Measurements from ENCODE around the gene PITPNC1. TPM values are rescaled to one million over a fixed set of nuclear protein-coding genes. Genes with fewer than 3 reads are reported as not detected.
A peak's percentile ranks its signal among the peaks of the same experiment; 100 is the strongest.
"Not testable (repeated sequence)": the region's sequence is repeated elsewhere in the genome, so short reads cannot be mapped to it uniquely, and the experiment has no call there.

PITPNC1 gene
- total RNA-seq, 1 donor from 2014 or later = 13.0 TPM

DNA sequence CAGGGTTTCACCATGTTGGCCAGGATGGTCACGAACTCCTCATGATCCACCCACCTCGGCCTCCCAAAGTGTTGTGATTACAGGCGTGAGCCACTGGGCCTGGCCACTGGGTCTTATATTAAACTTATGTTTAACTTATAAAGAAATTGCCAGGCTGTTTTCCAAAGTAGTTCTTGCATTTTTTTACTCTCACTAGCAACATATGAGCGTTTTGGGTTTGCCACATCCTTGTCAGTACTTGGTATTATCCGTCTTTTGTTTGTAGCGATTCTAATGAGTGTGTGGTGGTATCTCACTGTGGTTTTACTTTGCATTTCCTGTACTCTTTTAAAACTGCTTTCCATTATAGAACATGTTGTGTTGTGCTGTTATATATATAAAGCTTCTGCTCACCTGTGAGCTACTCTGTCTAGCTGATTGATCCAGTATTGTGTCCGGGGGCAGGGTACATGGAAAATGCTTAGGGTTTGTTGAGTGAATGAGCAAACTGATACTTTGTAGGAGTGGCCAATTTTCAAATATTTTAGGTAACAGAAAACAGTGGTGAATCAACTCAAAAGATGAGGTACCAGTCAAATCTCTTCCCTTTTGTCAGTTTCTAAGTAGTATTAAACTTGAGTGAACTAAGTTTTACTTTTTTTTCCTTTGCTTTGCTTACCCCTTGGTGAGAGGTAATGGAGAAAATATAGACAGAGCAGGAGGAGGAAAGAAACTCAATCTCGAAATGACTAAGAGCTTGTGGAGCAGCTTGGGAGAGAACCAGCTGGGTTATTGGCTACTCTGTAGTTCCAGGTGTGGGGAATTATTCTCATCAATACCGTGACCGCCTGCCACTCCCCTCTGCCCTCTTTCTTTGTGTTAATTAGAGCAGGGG lies 75.8 kb downstream of the PITPNC1 start:
- no peak for DNase-seq (ENCODE audit: extremely low read depth, low read depth, low spot score)

DNA sequence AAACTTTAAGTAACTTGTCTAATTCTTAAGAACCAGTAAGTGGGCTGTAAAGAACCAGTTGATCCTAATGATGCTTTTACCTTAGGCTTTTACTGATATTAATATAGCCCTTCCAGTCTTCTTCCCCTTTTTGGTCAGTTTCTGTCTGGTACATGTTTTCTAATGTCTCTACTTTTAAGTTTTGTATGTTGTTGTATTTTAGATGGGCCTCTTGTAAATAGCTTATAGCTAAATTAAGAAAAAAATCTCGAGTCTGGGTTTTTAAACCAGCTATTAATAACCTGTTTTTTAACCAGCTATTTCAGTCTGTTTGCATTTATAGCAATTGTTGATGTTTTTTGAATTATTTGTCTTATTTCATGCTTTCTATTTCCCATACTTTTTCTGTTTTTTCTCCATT lies 79.0 kb downstream of the PITPNC1 start:
- no peak for DNase-seq (ENCODE audit: extremely low read depth, low read depth, low spot score)

DNA sequence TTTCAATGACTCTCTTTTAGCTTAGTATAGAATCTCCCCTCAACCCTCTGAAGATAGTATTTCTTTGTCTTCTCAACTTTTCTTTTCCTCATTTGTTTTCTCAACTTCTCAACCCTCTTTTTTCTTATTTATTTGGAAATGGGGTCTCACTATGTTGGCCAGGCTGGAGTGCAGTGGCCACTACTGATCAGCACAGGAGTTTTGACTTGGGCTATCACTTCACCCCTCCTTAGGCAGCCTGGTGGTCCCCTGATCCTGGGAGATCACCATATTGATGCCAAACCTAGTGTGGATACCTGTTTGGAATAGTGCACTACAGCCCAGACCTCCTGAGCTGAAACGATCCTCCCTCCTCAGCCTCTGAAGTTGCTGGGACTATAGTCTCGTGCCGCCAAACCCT lies 79.8 kb downstream of the PITPNC1 start:
- DNase-seq (ENCODE audit: extremely low read depth, low read depth, low spot score) = no peak

DNA sequence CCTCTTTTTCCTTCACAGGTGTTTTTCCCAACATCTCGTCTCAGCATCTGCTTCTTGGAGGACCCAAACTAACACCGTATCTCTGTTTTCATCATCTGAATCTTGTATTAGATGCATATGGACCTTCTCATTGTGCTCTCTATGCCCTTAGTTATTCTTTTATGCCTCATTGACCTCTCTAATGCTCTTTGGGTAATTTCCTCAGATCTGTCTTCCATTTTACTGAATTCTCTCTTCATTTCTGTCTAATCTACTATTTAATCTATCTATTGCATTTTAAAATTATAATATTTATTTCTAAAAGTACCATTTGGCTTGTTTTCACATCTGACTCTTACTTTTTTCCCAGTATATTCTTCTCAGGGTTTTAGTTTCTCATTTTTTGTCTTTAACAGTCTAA lies 81.1 kb downstream of the PITPNC1 start:
- DNase-seq (ENCODE audit: extremely low read depth, low read depth, low spot score) = no peak

DNA sequence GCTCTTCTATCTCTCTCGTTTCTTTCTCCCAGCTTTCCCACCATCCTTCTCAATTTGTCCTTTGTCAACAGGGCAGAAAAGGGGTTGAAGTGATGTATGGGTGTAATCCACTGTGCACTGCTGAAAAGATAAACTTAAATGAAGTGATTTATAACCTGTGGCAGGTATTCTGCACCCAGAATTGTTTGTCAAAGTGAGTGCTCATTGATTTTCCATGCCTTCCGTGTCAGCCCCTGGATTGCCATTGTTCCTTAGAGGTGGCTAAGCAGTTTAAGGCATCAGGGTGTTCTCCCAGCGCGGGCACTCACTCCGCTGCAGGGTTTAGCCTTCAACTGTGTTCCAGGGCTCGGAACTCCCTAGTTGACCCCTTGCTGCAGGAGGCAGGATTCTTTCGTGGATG lies 82.9 kb downstream of the PITPNC1 start:
- DNase-seq (ENCODE audit: extremely low read depth, low read depth, low spot score) = no peak

DNA sequence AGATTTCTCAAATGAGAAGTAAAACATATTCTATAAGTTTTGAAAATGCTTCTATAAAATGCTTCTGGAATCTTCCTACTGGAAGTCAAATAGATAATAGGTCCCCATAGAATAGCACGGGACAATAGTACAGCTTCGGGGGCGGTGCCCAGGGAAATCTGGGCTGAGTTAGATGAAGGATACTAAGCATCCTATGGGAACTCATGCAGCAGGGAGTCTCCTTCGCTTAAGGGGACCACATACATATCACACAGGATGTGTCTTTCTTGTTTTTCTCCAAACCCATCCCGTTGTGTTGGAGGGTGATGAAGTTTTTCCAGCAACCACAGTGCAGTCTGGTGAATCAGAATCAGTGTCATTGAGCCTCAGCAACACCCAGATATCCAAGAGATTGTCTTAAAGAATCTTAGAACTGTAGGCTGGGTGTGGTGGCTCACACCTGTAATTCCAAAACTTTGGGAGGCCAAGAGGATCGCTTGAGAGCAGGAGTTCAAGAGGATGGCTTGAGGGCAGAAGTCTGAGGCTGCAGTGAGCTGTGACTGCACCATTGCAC lies 84.2 kb downstream of the PITPNC1 start:
- DNase-seq (ENCODE audit: extremely low read depth, low read depth, low spot score) = no peak

DNA sequence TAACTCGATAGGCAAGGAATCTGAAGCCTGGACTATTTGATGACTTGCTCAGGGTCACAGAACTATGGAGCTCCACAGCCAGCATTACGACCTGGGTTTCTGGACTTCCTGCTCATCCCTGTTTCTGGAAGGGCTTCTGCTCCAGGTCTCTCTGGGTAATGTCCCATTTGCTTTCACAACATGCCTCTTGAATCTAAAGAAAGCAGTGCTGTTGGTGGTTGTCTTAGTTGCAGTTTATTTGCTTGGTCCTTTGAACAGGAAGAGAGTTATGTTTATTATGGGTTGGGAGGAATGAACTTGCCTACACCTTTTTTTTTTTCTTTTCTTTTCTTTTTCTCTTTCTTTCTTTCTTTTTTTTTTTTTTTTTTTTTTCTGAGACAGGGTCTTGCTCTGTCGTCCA lies 84.8 kb downstream of the PITPNC1 start:
- no peak for DNase-seq (ENCODE audit: extremely low read depth, low read depth, low spot score)

DNA sequence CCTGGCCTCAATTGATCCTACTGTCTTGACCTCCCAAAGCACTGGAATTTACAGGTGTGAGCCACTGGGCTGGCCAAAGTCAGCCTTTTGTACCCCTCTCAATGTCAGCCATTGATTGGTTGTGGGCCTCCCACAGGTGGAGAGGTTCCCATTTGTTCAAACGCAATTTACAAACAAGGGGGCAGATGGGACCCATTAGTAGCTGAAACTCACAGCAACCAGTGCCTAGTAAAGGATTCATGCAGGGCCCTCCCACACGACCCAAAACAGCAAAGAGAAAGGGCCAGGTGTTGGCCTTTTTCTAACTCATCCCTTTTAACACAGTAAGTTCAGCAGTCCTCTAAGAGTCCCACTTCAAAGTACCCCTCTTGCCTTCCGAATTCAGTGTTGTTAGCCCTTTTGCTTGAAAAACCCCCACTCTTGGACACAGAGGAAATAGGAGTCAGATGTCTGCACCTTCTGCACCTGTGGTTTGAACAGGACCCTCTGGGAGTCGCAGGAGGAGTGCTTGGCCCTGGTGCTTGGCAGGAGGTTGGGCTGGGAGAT lies 89.2 kb downstream of the PITPNC1 start:
- DNase-seq (ENCODE audit: extremely low read depth, low read depth, low spot score) = no peak

DNA sequence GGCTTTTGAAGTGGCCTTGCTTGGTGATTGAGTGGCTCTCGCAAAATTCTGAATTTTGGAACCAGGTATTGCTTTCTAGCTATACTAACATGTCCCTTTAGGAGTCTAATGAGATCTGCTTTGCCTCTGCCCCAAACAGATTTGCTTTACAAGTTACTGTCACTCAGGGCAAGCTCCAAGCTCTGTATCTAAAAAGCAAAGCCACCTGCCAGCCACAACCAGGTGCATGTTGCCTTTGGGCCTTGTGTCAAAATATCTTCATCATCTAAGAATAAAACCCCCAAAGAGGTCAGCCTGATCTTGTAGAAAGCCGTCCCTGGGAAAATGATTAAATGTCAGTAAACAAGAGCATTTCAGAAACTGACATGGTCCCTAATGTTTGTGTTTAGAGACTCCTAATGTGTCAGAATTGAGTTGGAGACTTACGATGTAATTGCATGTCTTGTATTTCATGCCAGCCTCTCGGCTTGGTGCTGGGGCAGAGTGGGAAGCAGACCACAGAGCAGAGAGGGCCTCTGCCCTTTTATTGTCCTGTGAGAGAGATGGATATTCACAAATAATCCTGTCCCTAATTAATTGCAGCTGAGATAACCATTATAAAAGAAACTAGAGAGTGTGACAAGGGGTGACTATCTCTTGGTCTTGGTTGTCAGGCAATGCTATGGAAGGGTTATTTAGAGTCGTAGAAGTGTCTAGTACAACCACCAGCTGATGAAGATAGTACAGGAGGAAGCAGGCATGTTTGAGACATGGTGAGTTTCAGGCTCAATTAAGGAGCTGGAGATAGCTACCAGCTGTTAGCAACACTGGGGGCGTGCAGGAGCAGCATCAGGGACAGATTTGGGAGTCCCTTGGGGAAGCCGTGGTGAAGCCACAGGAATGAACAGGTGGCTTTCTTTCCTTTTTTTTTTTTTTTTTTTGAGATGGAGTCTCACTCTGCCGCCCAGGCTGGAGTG lies 90.7 kb downstream of the PITPNC1 start:
- DNase-seq (ENCODE audit: extremely low read depth, low read depth, low spot score) = no peak

DNA sequence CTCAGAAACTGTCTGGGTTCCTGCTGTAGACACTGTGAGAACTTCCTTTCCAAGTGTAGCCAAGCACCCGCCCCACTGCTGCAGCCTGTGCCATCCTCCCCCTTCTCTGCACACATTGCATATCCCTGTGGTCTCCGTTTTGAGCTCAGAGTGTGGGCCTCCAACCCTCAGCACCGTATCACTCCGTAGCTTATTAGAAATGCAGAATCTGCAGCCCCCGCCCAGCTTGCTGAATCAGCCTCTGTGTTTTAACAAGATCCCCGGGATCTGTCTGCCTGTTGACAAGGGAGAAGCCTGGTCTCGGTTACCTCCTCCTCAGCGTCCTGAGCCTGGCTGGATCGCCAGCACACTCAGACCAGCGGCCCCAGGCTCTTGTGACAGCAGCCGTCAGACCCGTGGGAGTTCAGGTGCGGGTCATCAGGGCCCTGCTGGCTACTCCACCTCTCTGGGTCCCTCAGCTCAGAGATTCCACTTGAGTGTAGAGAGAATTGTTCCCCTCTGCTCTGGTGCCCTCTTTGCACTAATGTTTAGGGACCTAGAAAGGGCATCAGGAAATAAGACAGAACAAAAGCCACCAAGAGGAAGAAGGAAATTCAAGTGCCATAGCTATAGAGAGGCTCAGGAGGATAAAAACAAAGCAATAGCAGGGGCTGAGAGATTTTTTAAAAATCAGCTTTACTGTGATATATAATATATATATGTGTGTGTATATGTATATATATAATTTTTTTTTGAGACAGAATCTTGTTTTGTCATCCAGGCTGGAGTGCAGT lies 92.3 kb downstream of the PITPNC1 start:
- DNase-seq (ENCODE audit: extremely low read depth, low read depth, low spot score) = no peak

DNA sequence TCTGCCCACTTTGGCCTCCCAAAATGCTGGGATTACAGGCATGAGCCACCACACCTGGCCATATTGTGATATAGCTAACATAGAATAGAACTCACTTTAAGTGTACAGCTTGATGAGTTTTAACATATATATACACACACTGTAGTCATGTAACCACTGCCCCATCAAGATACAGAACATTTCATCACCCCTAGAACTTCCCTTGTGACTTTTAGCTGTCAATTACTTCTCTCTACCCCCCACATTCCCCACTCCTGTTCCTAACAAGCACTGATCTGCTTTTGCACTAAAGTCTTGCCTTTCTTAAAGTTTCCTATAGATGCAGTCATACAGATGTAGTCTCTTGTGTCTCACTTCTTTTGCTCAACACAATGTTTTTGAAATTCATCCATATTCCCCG lies 93.1 kb downstream of the PITPNC1 start:
- DNase-seq (ENCODE audit: extremely low read depth, low read depth, low spot score) = no peak

DNA sequence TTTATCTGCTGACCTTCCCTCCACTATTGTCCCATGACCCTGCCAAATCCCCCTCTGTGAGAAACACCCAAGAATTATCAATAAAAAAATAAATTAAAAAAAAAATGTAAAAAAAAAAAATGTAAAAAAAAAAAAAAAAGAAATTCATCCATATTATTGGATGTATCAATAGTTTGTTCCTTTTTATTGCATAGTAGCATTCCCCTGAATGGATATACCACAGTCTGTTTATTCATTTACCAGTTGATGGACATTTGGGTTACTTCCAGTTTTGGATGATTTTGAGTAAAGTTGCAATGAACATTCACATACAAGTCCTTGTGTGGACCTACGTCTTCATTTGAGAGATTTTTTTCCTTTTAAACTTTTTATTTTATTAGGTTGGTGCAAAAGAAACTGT lies 94.0 kb downstream of the PITPNC1 start:
- DNase-seq (ENCODE audit: extremely low read depth, low read depth, low spot score) = no peak

DNA sequence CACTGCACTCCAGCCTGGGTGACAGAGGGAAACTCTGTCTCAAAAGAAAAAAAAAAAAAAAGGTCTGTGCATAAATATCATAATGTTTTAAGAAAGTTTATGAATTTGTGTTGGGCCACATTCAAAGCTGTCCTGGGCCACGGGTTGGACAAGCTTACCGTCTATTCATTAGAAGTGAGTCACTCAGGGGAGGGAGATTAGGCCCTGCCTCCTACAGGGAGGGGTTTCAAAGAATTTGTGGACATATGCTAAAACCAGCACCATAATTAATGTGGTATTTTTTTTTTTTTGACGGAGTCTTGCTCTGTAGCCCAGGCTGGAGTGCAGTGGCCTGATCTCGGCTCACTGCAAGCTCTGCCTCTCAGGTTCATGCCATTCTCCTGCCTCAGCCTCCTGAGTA lies 95.5 kb downstream of the PITPNC1 start:
- not testable (repeated sequence) for DNase-seq (ENCODE audit: extremely low read depth, low read depth, low spot score)

DNA sequence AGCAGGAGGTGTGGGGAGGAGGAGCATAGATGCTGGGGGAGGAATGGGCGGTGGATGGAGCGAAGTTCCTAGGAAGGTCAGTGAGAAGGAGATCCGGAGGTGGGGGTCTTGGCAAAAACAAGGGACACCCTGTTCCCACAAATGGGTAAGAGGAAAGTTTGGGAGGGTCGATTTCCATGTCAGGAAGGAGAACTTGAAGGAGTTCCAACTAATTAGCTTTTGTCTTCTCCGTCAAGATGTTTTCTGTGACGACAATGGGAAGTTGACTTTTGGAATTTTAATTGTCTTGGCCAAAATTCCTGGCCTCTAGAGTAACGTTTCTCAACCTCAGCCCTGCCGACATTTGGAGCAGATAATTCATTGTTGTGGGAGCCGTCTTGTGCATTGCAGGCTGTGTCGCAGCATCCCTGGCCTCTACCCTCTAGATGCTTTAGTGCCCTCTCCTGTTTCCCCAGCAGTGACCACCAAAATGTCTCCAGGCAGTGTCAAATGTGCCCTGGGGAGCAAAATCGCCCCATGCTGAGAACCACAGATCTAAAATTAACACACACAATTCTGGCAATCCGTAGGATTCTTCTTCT lies 97.1 kb downstream of the PITPNC1 start:
- DNase-seq (ENCODE audit: extremely low read depth, low read depth, low spot score) = no peak

DNA sequence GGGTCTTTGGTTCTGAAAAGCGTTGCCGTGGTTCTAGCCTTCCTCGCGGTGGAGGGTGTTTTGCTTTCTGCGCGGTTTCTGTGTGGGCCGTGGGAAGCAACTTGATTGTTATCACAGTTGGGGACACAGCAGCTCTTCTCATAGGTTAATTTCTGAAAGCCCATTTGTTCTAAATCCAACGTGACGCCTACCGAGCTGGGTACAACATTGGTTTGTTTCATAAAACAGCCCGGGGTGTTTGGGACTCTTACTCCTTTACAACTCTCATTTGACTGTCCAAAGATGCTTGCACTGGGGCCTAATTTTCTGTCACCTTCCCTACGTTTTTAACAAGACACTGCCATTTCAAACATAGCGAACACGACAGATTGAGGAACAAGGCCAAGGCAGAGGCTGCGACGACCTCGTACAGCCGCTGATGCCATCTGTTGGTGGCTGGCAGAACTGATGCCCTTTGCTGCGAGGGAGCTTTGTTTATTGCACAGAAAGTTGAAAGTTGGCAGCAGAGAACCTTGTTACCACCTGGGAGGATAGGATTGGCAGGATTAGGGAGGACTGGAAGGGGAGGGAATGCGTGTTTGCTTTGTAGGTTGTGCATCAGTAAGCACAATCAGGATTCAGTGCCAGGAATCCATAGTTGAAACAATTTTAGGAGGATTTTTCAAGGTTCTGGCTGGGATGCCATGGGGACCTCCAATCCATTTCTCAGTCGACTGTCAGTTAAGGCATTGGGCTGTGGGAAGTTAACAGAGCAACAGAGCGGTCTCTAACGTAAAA lies 98.3 kb downstream of the PITPNC1 start:
- peak; percentile 60 for DNase-seq (ENCODE audit: extremely low read depth, low read depth, low spot score)

DNA sequence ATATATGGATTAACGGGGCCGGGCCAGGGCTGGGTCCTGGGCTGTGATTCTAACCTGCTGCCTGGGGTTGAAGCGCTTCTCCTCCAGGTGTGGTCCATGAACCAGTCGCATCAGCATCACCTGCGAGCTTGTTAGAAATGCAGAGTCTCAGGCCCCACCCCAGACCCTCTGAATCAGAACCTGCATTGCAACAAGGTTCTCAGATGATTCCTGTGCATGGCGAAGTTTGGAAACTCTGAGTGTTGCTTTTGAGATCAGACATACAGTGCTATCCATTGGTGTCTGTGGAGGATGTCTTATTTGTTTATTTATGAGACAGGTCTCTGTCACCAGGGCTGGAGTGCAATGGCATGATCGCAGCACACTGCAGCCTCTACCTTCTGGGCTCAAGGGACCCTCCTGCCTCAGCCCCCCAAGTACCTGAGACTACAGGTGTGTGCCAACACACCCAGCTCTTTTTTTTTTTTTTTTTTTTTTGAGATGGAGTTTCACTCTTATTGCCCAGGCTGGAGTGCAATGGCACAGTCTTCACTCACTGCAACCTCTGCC lies 99.8 kb downstream of the PITPNC1 start:
- no peak for DNase-seq (ENCODE audit: extremely low read depth, low read depth, low spot score)

DNA sequence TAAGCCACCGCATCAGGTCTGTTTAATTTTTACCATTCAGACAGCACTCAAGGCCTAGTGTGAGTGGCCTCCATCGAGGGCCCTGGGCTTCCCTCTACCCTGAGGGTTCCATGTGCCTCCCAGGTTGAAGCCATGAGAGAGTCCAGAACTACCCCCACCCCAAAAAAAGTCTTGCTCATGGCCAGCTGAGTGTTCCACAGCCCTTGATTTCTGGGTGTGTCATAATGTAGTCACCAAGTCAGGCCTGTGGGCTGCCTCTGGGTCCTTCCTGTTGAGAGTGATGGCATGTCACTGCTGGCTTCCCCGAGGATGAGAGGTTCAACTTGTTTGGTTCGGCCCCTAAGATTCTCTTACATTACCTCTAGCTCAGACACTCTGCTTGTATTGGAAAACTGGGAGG lies 100.6 kb downstream of the PITPNC1 start:
- no peak for DNase-seq (ENCODE audit: extremely low read depth, low read depth, low spot score)

DNA sequence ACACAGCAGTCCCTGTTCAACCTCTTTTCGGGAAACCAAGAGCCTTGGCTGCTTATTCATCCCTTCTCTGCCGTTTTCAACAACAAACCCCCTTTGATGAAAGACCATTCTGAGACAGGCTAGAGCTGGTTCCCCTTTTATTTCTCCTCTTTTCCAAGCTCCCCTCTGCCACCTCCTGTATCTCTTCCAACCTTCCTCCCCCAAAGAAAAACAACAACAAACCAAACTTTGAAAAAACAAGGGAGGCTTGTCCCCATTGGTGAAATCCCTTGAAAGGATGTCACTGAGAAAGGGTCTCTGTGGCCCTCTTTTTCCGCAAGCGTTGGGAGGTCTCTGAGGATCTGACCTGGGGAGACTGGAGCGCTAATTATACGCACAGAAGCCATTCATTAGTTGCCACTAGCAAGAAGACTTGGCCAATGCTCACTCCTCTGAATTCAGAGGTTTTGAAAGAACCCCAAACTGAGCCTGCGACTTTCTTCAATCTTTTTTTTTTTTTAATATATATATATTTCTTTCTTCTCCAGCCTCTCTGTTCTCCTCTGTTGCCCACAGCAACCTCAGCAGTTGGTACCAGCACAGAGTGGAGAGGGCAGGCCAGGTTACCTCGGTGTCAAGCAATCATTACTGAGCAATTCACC lies 101.4 kb downstream of the PITPNC1 start:
- DNase-seq (ENCODE audit: extremely low read depth, low read depth, low spot score) = no peak

Measured in glomerular endothelial cell (primary cell).